ENCODE results near the gene AMOT.

AMOT gene

GRCh38 chrX:112816908-112817307, 23.7 kb downstream of the AMOT start:
- H3K79me2 ChIP-seq (ENCODE audit: low read length), result no peaks in the 10 kb centered on the region
- no peak overlapping the region for H3K9ac ChIP-seq (ENCODE audit: low read length)
- no peak overlapping the region for H3K4me2 ChIP-seq (ENCODE audit: low read depth, low read length)
- TF ChIP-seq EZH2 (optimal IDR thresholded peaks at IDR 0.05; ENCODE audit: low read depth, low read length) (no peak), CTCF (IDR thresholded peaks at IDR 0.05; ENCODE audit: low read length) (no peak)
- H3K4me1 ChIP-seq (ENCODE audit: low read length), result no peaks in the 10 kb centered on the region
- H3K9me3 ChIP-seq (replicated peaks; ENCODE audit: insufficient read depth, low read length), result no peaks in the 10 kb centered on the region
- H4K20me1 ChIP-seq (ENCODE audit: insufficient read depth, low read length), result no peaks in the 10 kb centered on the region
- H3K27ac ChIP-seq (ENCODE audit: low read length), result no peak overlapping the region
- no peak overlapping the region for H3K4me3 ChIP-seq (ENCODE audit: low read length)
- H3F3A ChIP-seq (ENCODE audit: insufficient read depth, low read length), result no peaks in the 10 kb centered on the region
- no peaks in the 10 kb centered on the region for H3K27me3 ChIP-seq (replicated peaks; ENCODE audit: insufficient read depth, low read length)
- no peaks in the 10 kb centered on the region for H3K36me3 ChIP-seq (replicated peaks; ENCODE audit: insufficient read depth, low read length)
- DNase-seq, result no peak
- no peak overlapping the region for H2AFZ ChIP-seq (ENCODE audit: low read length)
- H3K9me2 ChIP-seq (replicated peaks; ENCODE audit: insufficient read depth, low read length), result no peaks in the 10 kb centered on the region

GRCh38 chrX:112814496-112814895, 26.1 kb downstream of the AMOT start:
- no peaks in the 10 kb centered on the region for H3K79me2 ChIP-seq (ENCODE audit: low read length)
- H4K20me1 ChIP-seq (ENCODE audit: insufficient read depth, low read length), result no peaks in the 10 kb centered on the region
- H3K9ac ChIP-seq (ENCODE audit: low read length), result no peak overlapping the region
- H3K27me3 ChIP-seq (replicated peaks; ENCODE audit: insufficient read depth, low read length), result no peaks in the 10 kb centered on the region
- H3K9me2 ChIP-seq (replicated peaks; ENCODE audit: insufficient read depth, low read length), result no peaks in the 10 kb centered on the region
- no peak overlapping the region for H3K4me3 ChIP-seq (ENCODE audit: low read length)
- no peak overlapping the region for H3K27ac ChIP-seq (ENCODE audit: low read length)
- no peak for DNase-seq
- no peaks in the 10 kb centered on the region for H3K36me3 ChIP-seq (replicated peaks; ENCODE audit: insufficient read depth, low read length)
- H3K4me2 ChIP-seq (ENCODE audit: low read depth, low read length), result no peak overlapping the region
- H3K9me3 ChIP-seq (replicated peaks; ENCODE audit: insufficient read depth, low read length), result no peaks in the 10 kb centered on the region
- no peaks in the 10 kb centered on the region for H3K4me1 ChIP-seq (ENCODE audit: low read length)
- no peak overlapping the region for H2AFZ ChIP-seq (ENCODE audit: low read length)
- TF ChIP-seq EZH2 (optimal IDR thresholded peaks at IDR 0.05; ENCODE audit: low read depth, low read length) (no peak), EZH2phosphoT487 (IDR thresholded peaks at IDR 0.05; ENCODE audit: low read length) (no peak), CTCF (IDR thresholded peaks at IDR 0.05; ENCODE audit: low read length) (no peak)
- H3F3A ChIP-seq (ENCODE audit: insufficient read depth, low read length), result no peaks in the 10 kb centered on the region

- no peak overlapping the region for H3K9ac ChIP-seq (ENCODE audit: low read length)
- H3K9me2 ChIP-seq (replicated peaks; ENCODE audit: insufficient read depth, low read length), result no peaks in the 10 kb centered on the region
- H2AFZ ChIP-seq (ENCODE audit: low read length), result no peak overlapping the region
- TF ChIP-seq EZH2 (optimal IDR thresholded peaks at IDR 0.05; ENCODE audit: low read depth, low read length) (no peak), CTCF (IDR thresholded peaks at IDR 0.05; ENCODE audit: low read length) (no peak), EZH2phosphoT487 (IDR thresholded peaks at IDR 0.05; ENCODE audit: low read length) (no peak)
- H4K20me1 ChIP-seq (ENCODE audit: insufficient read depth, low read length), result no peaks in the 10 kb centered on the region
- H3F3A ChIP-seq (ENCODE audit: insufficient read depth, low read length), result no peaks in the 10 kb centered on the region
- H3K27me3 ChIP-seq (replicated peaks; ENCODE audit: insufficient read depth, low read length), result no peaks in the 10 kb centered on the region
- no peaks in the 10 kb centered on the region for H3K4me1 ChIP-seq (ENCODE audit: low read length)
- no peaks in the 10 kb centered on the region for H3K79me2 ChIP-seq (ENCODE audit: low read length)
- DNase-seq, result no peak
- no peak overlapping the region for H3K4me3 ChIP-seq (ENCODE audit: low read length)
- H3K36me3 ChIP-seq (replicated peaks; ENCODE audit: insufficient read depth, low read length), result no peaks in the 10 kb centered on the region
- H3K4me2 ChIP-seq (ENCODE audit: low read depth, low read length), result no peak overlapping the region
- H3K27ac ChIP-seq (ENCODE audit: low read length), result no peak overlapping the region
- H3K9me3 ChIP-seq (replicated peaks; ENCODE audit: insufficient read depth, low read length), result no peaks in the 10 kb centered on the region
Observed at GRCh38 chrX:112812741-112813140, 27.9 kb downstream of the AMOT start.

Data from MM.1S (cell line).